Neural cell (in vitro differentiated cells): ENCODE measurements around the gene LIMS2.

Source experiments
- CTCF ChIP-seq: fragments of 450-650 bp; IDR thresholded peaks from 2 replicates; pipeline ENCODE4 v1.5.1; 2014; ENCODE audit warnings: antibody characterized with exemption, mild to moderate bottlenecking, moderate library complexity; ENCODE audit not compliant: poor library complexity, severe bottlenecking
- EZH2 ChIP-seq: fragments of 200-600, 300-800 bp; shearing (Covaris generic), sonication (generic); IDR thresholded peaks from 2 replicates; pipeline ENCODE4 v1.6.1; 2014; ENCODE audit warnings: antibody characterized with exemption, low read length, borderline replicate concordance, mild to moderate bottlenecking; ENCODE audit not compliant: insufficient read depth, poor library complexity, severe bottlenecking
- POLR2AphosphoS5 ChIP-seq: IDR thresholded peaks from 2 replicates; pipeline ENCODE4 v1.6.1; 2012
- RAD21 ChIP-seq: fragments of 450-650 bp; conservative IDR thresholded peaks from 2 replicates; pipeline ENCODE4 v1.6.1; 2014; ENCODE audit warnings: antibody characterized with exemption, mild to moderate bottlenecking, moderate library complexity
- REST ChIP-seq: IDR thresholded peaks from 2 replicates; pipeline ENCODE4 v1.6.1; 2012; ENCODE audit warnings: borderline replicate concordance

GRCh38 chr2:127650041-127650784, 25.1 kb downstream of the LIMS2 start:
- no peak for TF ChIP-seq REST
- TF ChIP-seq EZH2: no peak
- no peak for TF ChIP-seq CTCF
- TF ChIP-seq POLR2AphosphoS5: no peak
- TF ChIP-seq RAD21: no peak
